ENCODE measurements around the gene GULP1. TPM values are rescaled to one million over a fixed set of nuclear protein-coding genes. Genes with fewer than 3 reads are reported as not detected.
A peak's percentile ranks its signal among the peaks of the same experiment; 100 is the strongest.

GULP1 gene
- total RNA-seq, 1 experiment from 2014 or later, result 75.1 TPM

DNA sequence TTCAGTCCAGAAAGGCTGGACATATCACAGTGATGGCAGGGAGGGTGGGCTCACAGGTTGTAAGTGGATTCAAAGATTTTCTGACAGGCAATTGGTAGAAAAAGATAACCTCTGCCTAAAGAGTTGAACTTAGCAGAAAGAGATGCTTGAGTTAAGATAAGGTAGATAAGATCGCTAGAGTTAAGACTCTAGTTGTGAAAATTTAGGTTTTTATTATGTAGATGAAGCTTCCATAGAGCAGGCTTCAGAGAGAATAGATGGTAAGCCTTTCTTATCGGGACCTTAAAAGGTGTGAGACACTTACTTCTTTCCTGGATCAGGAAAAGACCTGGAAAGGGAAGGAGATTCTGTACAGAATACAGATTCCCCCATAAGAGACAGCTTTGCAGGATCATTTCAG is 134.4 kb downstream of the GULP1 start:
- CTCF ChIA-PET, result no interaction called here
- Mint-ChIP-seq H3K4me3 (no peak overlapping the region), H3K36me3 (peaks cover 9% of the 10 kb centered on the region), H3K4me1 (peaks cover 53% of the 10 kb centered on the region), H3K27me3 (ENCODE audit: low read depth) (no peaks in the 10 kb centered on the region), H3K27ac (peak overlapping the region; percentile 31; the same call in 1 of the 2 replicates), H3K9me3 (peaks cover 7% of the 10 kb centered on the region; the same call in 1 of the 2 replicates)
- ATAC-seq (no peak; the same call in 1 of the 2 replicates), DNase-seq (ENCODE audit: low spot score) (no peak)
- TF ChIP-seq, protein P1, sequence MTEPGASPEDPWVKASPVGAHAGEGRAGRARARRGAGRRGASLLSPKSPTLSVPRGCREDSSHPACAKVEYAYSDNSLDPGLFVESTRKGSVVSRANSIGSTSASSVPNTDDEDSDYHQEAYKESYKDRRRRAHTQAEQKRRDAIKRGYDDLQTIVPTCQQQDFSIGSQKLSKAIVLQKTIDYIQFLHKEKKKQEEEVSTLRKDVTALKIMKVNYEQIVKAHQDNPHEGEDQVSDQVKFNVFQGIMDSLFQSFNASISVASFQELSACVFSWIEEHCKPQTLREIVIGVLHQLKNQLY (CRISPR knock-in tag; IDR thresholded peaks at IDR 0.05), result no peak
- TF ChIP-seq ERG (CRISPR knock-in tag; IDR thresholded peaks at IDR 0.05) (no peak), JUN (CRISPR knock-in tag; IDR thresholded peaks at IDR 0.05) (no peak), GRHL2 (CRISPR knock-in tag; IDR thresholded peaks at IDR 0.05; ENCODE audit: insufficient replicate concordance, severe bottlenecking) (no peak), TCF7 (CRISPR knock-in tag; IDR thresholded peaks at IDR 0.05; ENCODE audit: low read depth) (no peak), E2F1 (CRISPR knock-in tag; IDR thresholded peaks at IDR 0.05) (no peak), TEAD4 (CRISPR knock-in tag; IDR thresholded peaks at IDR 0.05) (no peak), USF1 (CRISPR knock-in tag; IDR thresholded peaks at IDR 0.05) (no peak), ZMAT4 (CRISPR knock-in tag; IDR thresholded peaks at IDR 0.05) (no peak), ZNF317 (CRISPR knock-in tag; IDR thresholded peaks at IDR 0.05; ENCODE audit: borderline replicate concordance, low read depth) (no peak), MXD4 (CRISPR knock-in tag; IDR thresholded peaks at IDR 0.05; ENCODE audit: borderline replicate concordance) (no peak), ZNF232 (CRISPR knock-in tag; IDR thresholded peaks at IDR 0.05) (no peak), NR2C2 (CRISPR knock-in tag; IDR thresholded peaks at IDR 0.05) (no peak)
- POLR2A ChIA-PET, result no interaction called here

DNA sequence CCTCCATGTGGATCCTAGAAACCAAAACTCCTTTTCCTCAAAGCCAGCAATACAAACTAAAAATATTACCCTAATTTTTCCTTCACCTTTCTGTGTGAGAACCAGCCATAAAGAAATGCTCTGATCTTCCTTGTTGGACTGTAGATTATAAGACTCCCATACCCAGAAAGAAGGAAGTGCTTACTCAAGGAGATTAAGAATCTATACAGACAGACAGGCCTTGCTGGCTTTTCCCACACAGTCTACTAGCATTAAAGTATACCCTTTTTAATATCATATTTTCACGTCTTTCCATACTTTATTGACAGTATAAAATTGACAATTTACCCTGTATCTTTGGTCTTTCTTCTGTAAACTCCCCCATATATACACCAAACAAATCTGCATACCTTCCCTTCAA is 139.0 kb downstream of the GULP1 start:
- no peak for DNase-seq (ENCODE audit: low spot score)
- Mint-ChIP-seq H3K36me3 (peaks cover 10% of the 10 kb centered on the region), H3K4me1 (peaks cover 65% of the 10 kb centered on the region), H3K27me3 (ENCODE audit: low read depth) (no peaks in the 10 kb centered on the region), H3K9me3 (peaks cover 9% of the 10 kb centered on the region; the same call in 1 of the 2 replicates), H3K27ac (peak overlapping the region; percentile 53; the same call in 1 of the 2 replicates), H3K4me3 (no peak overlapping the region)
- ChIA-PET POLR2A (no interaction called here), CTCF (interaction anchor here (1.2 kb wide), 1 partner anchor 34 kb away, joined by 5 read pairs; no protein-coding TSS in a partner anchor)
- no peak for ATAC-seq
- TF ChIP-seq FOXP1 (CRISPR knock-in tag; IDR thresholded peaks at IDR 0.05; ENCODE audit: borderline replicate concordance) (no peak), ZNF671 (CRISPR knock-in tag; IDR thresholded peaks at IDR 0.05) (no peak), GTF2I (CRISPR knock-in tag; conservative IDR thresholded peaks at IDR 0.05) (no peak), ESRRA (CRISPR knock-in tag; IDR thresholded peaks at IDR 0.05; ENCODE audit: borderline replicate concordance) (no peak), USF1 (CRISPR knock-in tag; IDR thresholded peaks at IDR 0.05) (no peak), JAZF1 (CRISPR knock-in tag; IDR thresholded peaks at IDR 0.05) (no peak), TEAD1 (CRISPR knock-in tag; IDR thresholded peaks at IDR 0.05) (no peak), ERG (CRISPR knock-in tag; IDR thresholded peaks at IDR 0.05) (no peak), ZBTB43 (CRISPR knock-in tag; IDR thresholded peaks at IDR 0.05) (no peak)
- TF ChIP-seq, protein P2, sequence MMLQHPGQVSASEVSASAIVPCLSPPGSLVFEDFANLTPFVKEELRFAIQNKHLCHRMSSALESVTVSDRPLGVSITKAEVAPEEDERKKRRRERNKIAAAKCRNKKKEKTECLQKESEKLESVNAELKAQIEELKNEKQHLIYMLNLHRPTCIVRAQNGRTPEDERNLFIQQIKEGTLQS (CRISPR knock-in tag; conservative IDR thresholded peaks at IDR 0.05), result no peak
- TF ChIP-seq, protein P3, sequence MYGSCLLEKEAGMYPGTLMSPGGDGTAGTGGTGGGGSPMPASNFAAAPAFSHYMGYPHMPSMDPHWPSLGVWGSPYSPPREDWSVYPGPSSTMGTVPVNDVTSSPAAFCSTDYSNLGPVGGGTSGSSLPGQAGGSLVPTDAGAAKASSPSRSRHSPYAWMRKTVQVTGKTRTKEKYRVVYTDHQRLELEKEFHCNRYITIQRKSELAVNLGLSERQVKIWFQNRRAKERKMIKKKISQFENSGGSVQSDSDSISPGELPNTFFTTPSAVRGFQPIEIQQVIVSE (CRISPR knock-in tag; IDR thresholded peaks at IDR 0.05; ENCODE audit: borderline replicate concordance), result no peak
- TF ChIP-seq, protein P4, sequence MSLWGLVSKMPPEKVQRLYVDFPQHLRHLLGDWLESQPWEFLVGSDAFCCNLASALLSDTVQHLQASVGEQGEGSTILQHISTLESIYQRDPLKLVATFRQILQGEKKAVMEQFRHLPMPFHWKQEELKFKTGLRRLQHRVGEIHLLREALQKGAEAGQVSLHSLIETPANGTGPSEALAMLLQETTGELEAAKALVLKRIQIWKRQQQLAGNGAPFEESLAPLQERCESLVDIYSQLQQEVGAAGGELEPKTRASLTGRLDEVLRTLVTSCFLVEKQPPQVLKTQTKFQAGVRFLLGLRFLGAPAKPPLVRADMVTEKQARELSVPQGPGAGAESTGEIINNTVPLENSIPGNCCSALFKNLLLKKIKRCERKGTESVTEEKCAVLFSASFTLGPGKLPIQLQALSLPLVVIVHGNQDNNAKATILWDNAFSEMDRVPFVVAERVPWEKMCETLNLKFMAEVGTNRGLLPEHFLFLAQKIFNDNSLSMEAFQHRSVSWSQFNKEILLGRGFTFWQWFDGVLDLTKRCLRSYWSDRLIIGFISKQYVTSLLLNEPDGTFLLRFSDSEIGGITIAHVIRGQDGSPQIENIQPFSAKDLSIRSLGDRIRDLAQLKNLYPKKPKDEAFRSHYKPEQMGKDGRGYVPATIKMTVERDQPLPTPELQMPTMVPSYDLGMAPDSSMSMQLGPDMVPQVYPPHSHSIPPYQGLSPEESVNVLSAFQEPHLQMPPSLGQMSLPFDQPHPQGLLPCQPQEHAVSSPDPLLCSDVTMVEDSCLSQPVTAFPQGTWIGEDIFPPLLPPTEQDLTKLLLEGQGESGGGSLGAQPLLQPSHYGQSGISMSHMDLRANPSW (CRISPR knock-in tag; conservative IDR thresholded peaks at IDR 0.05; ENCODE audit: low read depth), result no peak

Measured in WTC11 (cell line).